HG02973 (cell line): ENCODE results near the gene SH3TC1.

ENCODE experiments used
- ATAC-seq: cut with Tn5 transposase; IDR thresholded peaks from one replicate; pipeline ENCODE4 v1.9.1; 2021; ENCODE audit warnings: moderate library complexity; ENCODE audit not compliant: unreplicated experiment

Gene SH3TC1

GRCh38 chr4:8227771-8228318, 28.8 kb downstream of the SH3TC1 start:
- ATAC-seq: no peak

- peak; percentile 70 for ATAC-seq
Observed at GRCh38 chr4:8228319-8229250, 29.5 kb downstream of the SH3TC1 start.

- ATAC-seq: no peak
Observed at GRCh38 chr4:8229331-8229975, 30.4 kb downstream of the SH3TC1 start.

GRCh38 chr4:8230033-8230432, 30.9 kb downstream of the SH3TC1 start:
- no peak for ATAC-seq

GRCh38 chr4:8230891-8231290, 31.8 kb downstream of the SH3TC1 start:
- ATAC-seq: no peak

GRCh38 chr4:8231551-8232049, 32.5 kb downstream of the SH3TC1 start:
- no peak for ATAC-seq

- ATAC-seq: no peak
Observed at GRCh38 chr4:8232748-8233147, 33.7 kb downstream of the SH3TC1 start.

GRCh38 chr4:8233672-8234484, 34.8 kb downstream of the SH3TC1 start:
- ATAC-seq: no peak

- ATAC-seq: no peak
Observed at GRCh38 chr4:8234715-8235114, 35.6 kb downstream of the SH3TC1 start.

GRCh38 chr4:8235224-8235623, 36.1 kb downstream of the SH3TC1 start:
- no peak for ATAC-seq

GRCh38 chr4:8235686-8236085, 36.6 kb downstream of the SH3TC1 start:
- ATAC-seq: no peak

- ATAC-seq: no peak
Observed at GRCh38 chr4:8236106-8236919, 37.2 kb downstream of the SH3TC1 start.

GRCh38 chr4:8236920-8237195, 37.8 kb downstream of the SH3TC1 start:
- ATAC-seq: no peak

- no peak for ATAC-seq
Observed at GRCh38 chr4:8237256-8237989, 38.3 kb downstream of the SH3TC1 start.

- ATAC-seq: no peak
Observed at GRCh38 chr4:8238036-8238511, 39.0 kb downstream of the SH3TC1 start.

GRCh38 chr4:8238515-8239053, 39.5 kb downstream of the SH3TC1 start:
- ATAC-seq: no peak

- no peak for ATAC-seq
Observed at GRCh38 chr4:8239226-8239625, 40.1 kb downstream of the SH3TC1 start.

- ATAC-seq: no peak
Observed at GRCh38 chr4:8239661-8240060, 40.6 kb downstream of the SH3TC1 start.
